ENCODE data around the gene DCAF15.
"Not testable (repeated sequence)": the region's sequence is repeated elsewhere in the genome, so short reads cannot be mapped to it uniquely, and the experiment has no call there.

DCAF15 gene

GRCh38 chr19:13960863-13961784 lies 8.8 kb downstream of the DCAF15 start:
- FAIRE-seq: no peak

GRCh38 chr19:13961826-13962698 lies 9.8 kb downstream of the DCAF15 start:
- FAIRE-seq: no peak

GRCh38 chr19:13962699-13963602 lies 10.6 kb downstream of the DCAF15 start:
- FAIRE-seq: no peak

GRCh38 chr19:13963603-13964105 lies 11.3 kb downstream of the DCAF15 start:
- no peak for FAIRE-seq

GRCh38 chr19:13964776-13965175 lies 12.5 kb downstream of the DCAF15 start:
- no peak for FAIRE-seq

GRCh38 chr19:13965377-13965896 lies 13.1 kb downstream of the DCAF15 start:
- no peak for FAIRE-seq

- no peak for FAIRE-seq
These were observed 13.8 kb downstream of the DCAF15 start for GRCh38 chr19:13965926-13966683.

GRCh38 chr19:13966684-13967128 lies 14.4 kb downstream of the DCAF15 start:
- FAIRE-seq: no peak

- not testable (repeated sequence) for FAIRE-seq
These were observed 14.9 kb downstream of the DCAF15 start for GRCh38 chr19:13967206-13967605.

- FAIRE-seq: no peak
These were observed 16.1 kb downstream of the DCAF15 start for GRCh38 chr19:13968383-13968935.

- no peak for FAIRE-seq
These were observed 16.7 kb downstream of the DCAF15 start for GRCh38 chr19:13968999-13969398.

GRCh38 chr19:13969897-13970296 lies 17.6 kb downstream of the DCAF15 start:
- FAIRE-seq: no peak

GRCh38 chr19:13971868-13972267 lies 19.6 kb downstream of the DCAF15 start:
- not testable (repeated sequence) for FAIRE-seq

- FAIRE-seq: no peak
These were observed 20.3 kb downstream of the DCAF15 start for GRCh38 chr19:13972368-13973155.

GRCh38 chr19:13973479-13973878 lies 21.2 kb downstream of the DCAF15 start:
- not testable (repeated sequence) for FAIRE-seq

- no peak for FAIRE-seq
These were observed 21.8 kb downstream of the DCAF15 start for GRCh38 chr19:13974073-13974472.

GRCh38 chr19:13975870-13976269 lies 23.6 kb downstream of the DCAF15 start:
- no peak for FAIRE-seq

GRCh38 chr19:13976446-13976845 lies 24.1 kb downstream of the DCAF15 start:
- no peak for FAIRE-seq

- FAIRE-seq: no peak
These were observed 25.5 kb downstream of the DCAF15 start for GRCh38 chr19:13977803-13978202.
